ENCODE results near the gene DISP3. TPM values are rescaled to one million over a fixed set of nuclear protein-coding genes. Genes with fewer than 3 reads are reported as not detected.

DISP3 gene
- total and polyA plus RNA-seq, 9 of the 15 experiments (the other 6 are each of a cell fraction or from before 2014, with no cell fraction given), result 0.03 to 0.19 (median 0.15) TPM; not detected in 5

- TF ChIP-seq EWSR1 (IDR thresholded peaks at IDR 0.05; ENCODE audit: borderline replicate concordance, low read depth, partially characterized antibody), result no peak
- TF ChIP-seq RAD21 (CRISPR knock-in tag; conservative IDR thresholded peaks at IDR 0.05 in 1 of 2, IDR thresholded peaks at IDR 0.05 in 1 of 2), result no peak
- no peak for TF ChIP-seq ZBTB49 (CRISPR knock-in tag; IDR thresholded peaks at IDR 0.05; ENCODE audit: borderline replicate concordance)
- TF ChIP-seq DACH1 (IDR thresholded peaks at IDR 0.05; ENCODE audit: partially characterized antibody), result no peak
- TF ChIP-seq NRF1 (conservative IDR thresholded peaks at IDR 0.05 in 1 of 2, IDR thresholded peaks at IDR 0.05 in 1 of 2), result peak in 1 of 2 experiments; percentile 29; a peak in 1 of 4 replicates
- TF ChIP-seq SMARCB1 (IDR thresholded peaks at IDR 0.05; ENCODE audit: insufficient read length, low read depth), result no peak
- no peak for TF ChIP-seq CBX5 (IDR thresholded peaks at IDR 0.05; ENCODE audit: borderline replicate concordance, low read depth)
- H2AFZ ChIP-seq (ENCODE audit: low read depth, low read length), result no peak overlapping the region
- peaks cover 18% of the 10 kb centered on the region for H4K20me1 ChIP-seq (replicated peaks; ENCODE audit: control insufficient read depth, insufficient read depth, low read length)
- peaks cover 14 to 70% of the 10 kb centered on the region in 2 experiments; a peak in 4 of 5 replicates for H3K27me3 ChIP-seq (ENCODE audit: control insufficient read depth in 2 of 2, insufficient read depth in 2 of 2, low read length in 2 of 2)
- no peak overlapping the region for H3K27ac ChIP-seq (ENCODE audit: extremely low read depth, low read depth, low read length)
- FAIRE-seq (no peak), ATAC-seq (no peak), DNase-seq (ENCODE audit: extremely low read depth in 1 of 4, low spot score in 3 of 4) (no peak)
- POLR2A ChIA-PET, result interaction anchor here (1.0 kb wide), 1 partner anchor 19 kb away, joined by 3 read pairs; no protein-coding TSS in a partner anchor
- no peaks in the 10 kb centered on the region for H3K79me2 ChIP-seq (ENCODE audit: control insufficient read depth, insufficient read depth, low read length)
- WGBS (ENCODE audit: insufficient coverage, low coverage, missing lambda C conversion rate), result 2% methylated on average over 12 of the region's 12 CpGs
- no peaks in the 10 kb centered on the region for H3K36me3 ChIP-seq (ENCODE audit: control insufficient read depth, insufficient read depth, low read length)
- intact Hi-C loops (cut with micrococcal nuclease), result no loop called here
- BruUV-seq (replicated peaks), result no TSS peak
- no peak overlapping the region for H3K4me3 ChIP-seq
- H3K9me1 ChIP-seq (ENCODE audit: control insufficient read depth, insufficient read depth, low read length), result no peaks in the 10 kb centered on the region
- H3K4me1 ChIP-seq (replicated peaks in 1 of 2; ENCODE audit: control insufficient read depth in 2 of 2, insufficient read depth in 2 of 2, low read length in 2 of 2), result no peaks in the 10 kb centered on the region
- H3K9me3 ChIP-seq (replicated peaks; ENCODE audit: control insufficient read depth, insufficient read depth, low read depth, low read length), result no peaks in the 10 kb centered on the region
- H3K4me2 ChIP-seq (ENCODE audit: insufficient read depth, low read length), result no peak overlapping the region
- in situ Hi-C loops (cut with MboI), result no loop called here
- CTCF ChIA-PET (ENCODE audit: low intra/inter-chr PET ratio), result no interaction called here
- H3K9ac ChIP-seq (ENCODE audit: insufficient read depth in 1 of 2, low read depth in 2 of 2, low read length in 2 of 2), result no peak overlapping the region
Measured at GRCh38 chr1:11486231-11487009, 7.5 kb downstream of the DISP3 start.
